Measurements from ENCODE around the gene GTF2F2.

GTF2F2 gene

GRCh38 chr13:45078003-45078402 lies 42.3 kb upstream of the GTF2F2 start:
- no peak for DNase-seq (ENCODE audit: low read depth in 1 of 2, low spot score in 1 of 2)
- no peak for TF ChIP-seq GABPA (IDR thresholded peaks at IDR 0.05; ENCODE audit: low read depth)
- no peak for TF ChIP-seq REST (IDR thresholded peaks at IDR 0.05; ENCODE audit: insufficient replicate concordance, low read depth)
- TF ChIP-seq, protein P1, sequence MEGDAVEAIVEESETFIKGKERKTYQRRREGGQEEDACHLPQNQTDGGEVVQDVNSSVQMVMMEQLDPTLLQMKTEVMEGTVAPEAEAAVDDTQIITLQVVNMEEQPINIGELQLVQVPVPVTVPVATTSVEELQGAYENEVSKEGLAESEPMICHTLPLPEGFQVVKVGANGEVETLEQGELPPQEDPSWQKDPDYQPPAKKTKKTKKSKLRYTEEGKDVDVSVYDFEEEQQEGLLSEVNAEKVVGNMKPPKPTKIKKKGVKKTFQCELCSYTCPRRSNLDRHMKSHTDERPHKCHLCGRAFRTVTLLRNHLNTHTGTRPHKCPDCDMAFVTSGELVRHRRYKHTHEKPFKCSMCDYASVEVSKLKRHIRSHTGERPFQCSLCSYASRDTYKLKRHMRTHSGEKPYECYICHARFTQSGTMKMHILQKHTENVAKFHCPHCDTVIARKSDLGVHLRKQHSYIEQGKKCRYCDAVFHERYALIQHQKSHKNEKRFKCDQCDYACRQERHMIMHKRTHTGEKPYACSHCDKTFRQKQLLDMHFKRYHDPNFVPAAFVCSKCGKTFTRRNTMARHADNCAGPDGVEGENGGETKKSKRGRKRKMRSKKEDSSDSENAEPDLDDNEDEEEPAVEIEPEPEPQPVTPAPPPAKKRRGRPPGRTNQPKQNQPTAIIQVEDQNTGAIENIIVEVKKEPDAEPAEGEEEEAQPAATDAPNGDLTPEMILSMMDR (IDR thresholded peaks at IDR 0.05; ENCODE audit: insufficient read depth, low read length), result no peak
- TF ChIP-seq SPI1 (IDR thresholded peaks at IDR 0.05; ENCODE audit: borderline replicate concordance, low read depth), result no peak
- TF ChIP-seq POLR2AphosphoS5 (IDR thresholded peaks at IDR 0.05; ENCODE audit: low read depth), result no peak
- no peaks in the 10 kb centered on the region for H3K27me3 ChIP-seq (ENCODE audit: insufficient read depth, poor library complexity, severe bottlenecking)
- H3K27ac ChIP-seq (replicated peaks), result no peak overlapping the region
- H3K4me3 ChIP-seq (replicated peaks; ENCODE audit: insufficient read depth, low read length), result no peak overlapping the region

- no peak for DNase-seq (ENCODE audit: low read depth in 1 of 2, low spot score in 1 of 2)
- TF ChIP-seq POLR2AphosphoS5 (IDR thresholded peaks at IDR 0.05; ENCODE audit: low read depth), result no peak
- H3K27ac ChIP-seq (replicated peaks), result no peak overlapping the region
- H3K4me3 ChIP-seq (replicated peaks; ENCODE audit: insufficient read depth, low read length), result no peak overlapping the region
- H3K27me3 ChIP-seq (ENCODE audit: insufficient read depth, poor library complexity, severe bottlenecking), result no peaks in the 10 kb centered on the region
Measured at GRCh38 chr13:45082964-45083363, 37.3 kb upstream of the GTF2F2 start.

GRCh38 chr13:45084515-45084914 lies 35.8 kb upstream of the GTF2F2 start:
- H3K4me3 ChIP-seq (replicated peaks; ENCODE audit: insufficient read depth, low read length), result no peak overlapping the region
- DNase-seq (ENCODE audit: low read depth in 1 of 2, low spot score in 1 of 2), result no peak
- no peak for TF ChIP-seq POLR2AphosphoS5 (IDR thresholded peaks at IDR 0.05; ENCODE audit: low read depth)
- TF ChIP-seq, protein P1 (IDR thresholded peaks at IDR 0.05; ENCODE audit: insufficient read depth, low read length), result no peak
- TF ChIP-seq GABPA (IDR thresholded peaks at IDR 0.05; ENCODE audit: low read depth), result no peak
- TF ChIP-seq SPI1 (IDR thresholded peaks at IDR 0.05; ENCODE audit: borderline replicate concordance, low read depth), result no peak
- TF ChIP-seq REST (IDR thresholded peaks at IDR 0.05; ENCODE audit: insufficient replicate concordance, low read depth), result no peak
- H3K27me3 ChIP-seq (ENCODE audit: insufficient read depth, poor library complexity, severe bottlenecking), result no peaks in the 10 kb centered on the region
- H3K27ac ChIP-seq (replicated peaks), result no peak overlapping the region

- H3K4me3 ChIP-seq (replicated peaks; ENCODE audit: insufficient read depth, low read length), result no peak overlapping the region
- no peak for TF ChIP-seq SPI1 (IDR thresholded peaks at IDR 0.05; ENCODE audit: borderline replicate concordance, low read depth)
- TF ChIP-seq, protein P1 (IDR thresholded peaks at IDR 0.05; ENCODE audit: insufficient read depth, low read length), result no peak
- H3K27ac ChIP-seq (replicated peaks), result no peak overlapping the region
- no peak for DNase-seq (ENCODE audit: low read depth in 1 of 2, low spot score in 1 of 2)
- no peaks in the 10 kb centered on the region for H3K27me3 ChIP-seq (ENCODE audit: insufficient read depth, poor library complexity, severe bottlenecking)
Measured at GRCh38 chr13:45086484-45086883, 33.8 kb upstream of the GTF2F2 start.
